GM18511 (cell line): Measurements from ENCODE around the gene GNAZ.
A peak's percentile ranks its signal among the peaks of the same experiment; 100 is the strongest.

Source experiments
- ATAC-seq: cut with Tn5 transposase; IDR thresholded peaks from one replicate; pipeline ENCODE4 v1.9.1; 2021; ENCODE audit warnings: mild to moderate bottlenecking, moderate library complexity; ENCODE audit not compliant: unreplicated experiment

Gene GNAZ

DNA sequence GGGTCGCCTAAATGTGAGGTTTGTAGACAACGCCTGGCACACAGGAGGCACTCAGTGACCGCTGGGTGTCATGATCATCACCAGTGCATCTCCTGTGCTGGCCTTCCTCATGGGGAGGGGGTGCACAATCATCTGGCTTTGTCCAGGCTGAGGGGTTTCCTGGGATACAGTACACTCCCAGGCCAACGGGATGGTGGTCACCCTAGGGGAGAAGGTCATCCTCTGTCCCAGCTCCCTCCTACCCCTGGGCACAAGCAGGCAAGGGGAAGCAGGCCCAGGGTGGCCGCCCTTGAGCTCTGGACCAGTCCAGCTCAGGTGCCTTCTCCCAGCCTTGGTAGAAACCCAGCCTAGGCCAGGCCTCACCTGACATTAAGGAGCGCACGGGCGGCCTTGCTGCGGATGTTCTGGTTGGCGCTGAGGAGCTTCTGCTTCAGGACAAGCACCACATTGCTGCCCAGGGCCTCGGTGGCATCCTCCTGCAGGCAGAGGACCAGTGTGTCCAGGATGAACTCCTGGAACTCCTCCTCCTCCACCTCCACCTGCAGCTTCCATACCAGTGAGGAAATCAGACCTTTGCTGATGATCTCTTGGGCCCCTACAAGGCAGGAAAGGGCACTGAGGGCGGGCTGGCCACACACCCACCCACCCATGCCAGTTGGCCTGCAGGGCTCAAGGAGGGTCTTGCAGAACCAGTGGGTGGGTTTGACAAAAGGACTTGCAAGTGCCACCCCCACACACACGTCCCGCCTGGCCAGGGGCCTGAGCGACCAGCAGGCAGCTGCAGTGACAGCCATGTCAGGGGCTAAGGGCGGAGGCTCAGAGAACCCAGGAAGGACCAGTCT is 6.6 kb upstream of the GNAZ start:
- ATAC-seq = no peak

DNA sequence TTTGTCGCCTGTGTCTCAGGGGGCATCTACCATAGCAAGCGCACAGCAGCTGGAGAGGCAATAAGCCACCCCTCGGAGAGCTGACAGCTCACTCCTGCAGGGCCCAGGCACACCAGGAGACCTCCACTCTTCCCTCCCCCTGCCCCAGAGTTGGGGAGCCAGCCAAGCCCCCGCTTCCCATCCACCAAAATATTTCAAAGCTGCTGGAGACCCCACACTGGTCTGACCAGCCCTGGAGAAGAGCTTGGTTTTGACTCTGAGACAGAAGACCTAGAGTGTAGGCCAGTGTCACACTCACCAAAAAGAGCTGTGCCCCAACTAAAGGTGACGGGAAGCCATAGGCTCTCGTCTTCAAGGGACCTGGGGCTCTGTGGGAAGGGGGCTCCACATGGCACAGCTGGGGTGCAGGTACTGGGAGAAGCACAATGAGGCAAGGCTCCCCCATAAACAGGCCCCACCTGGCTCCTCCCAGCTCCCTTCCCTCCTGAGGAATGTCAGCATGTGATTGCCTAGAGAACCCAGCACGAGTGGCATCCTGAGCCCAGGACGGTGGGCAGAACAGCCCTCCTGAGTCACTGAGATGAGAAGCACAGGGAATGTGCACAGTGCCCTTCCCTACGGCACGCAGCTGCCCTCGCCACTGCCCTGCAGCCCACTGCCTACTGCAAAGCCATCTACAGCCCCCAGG is 5.8 kb upstream of the GNAZ start:
- no peak for ATAC-seq

DNA sequence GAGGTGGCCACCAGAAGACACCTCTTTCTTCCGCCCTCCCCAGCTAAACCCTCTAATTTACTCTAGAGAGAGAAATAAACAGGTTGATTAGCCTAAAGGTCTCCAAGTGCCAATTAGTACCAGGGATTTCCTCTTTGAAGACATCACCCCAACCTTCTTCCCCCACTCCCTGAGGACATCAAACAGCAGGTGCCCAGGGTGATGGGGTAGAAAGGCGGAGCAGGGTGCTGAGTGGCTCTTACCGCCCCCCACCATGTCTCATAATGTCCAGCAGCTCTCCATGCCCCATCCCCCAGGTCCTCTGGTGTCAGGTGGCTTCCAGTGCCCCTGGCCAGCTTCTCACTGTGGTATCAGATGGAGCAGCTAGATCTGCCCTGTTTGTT is 5.3 kb upstream of the GNAZ start:
- no peak for ATAC-seq

DNA sequence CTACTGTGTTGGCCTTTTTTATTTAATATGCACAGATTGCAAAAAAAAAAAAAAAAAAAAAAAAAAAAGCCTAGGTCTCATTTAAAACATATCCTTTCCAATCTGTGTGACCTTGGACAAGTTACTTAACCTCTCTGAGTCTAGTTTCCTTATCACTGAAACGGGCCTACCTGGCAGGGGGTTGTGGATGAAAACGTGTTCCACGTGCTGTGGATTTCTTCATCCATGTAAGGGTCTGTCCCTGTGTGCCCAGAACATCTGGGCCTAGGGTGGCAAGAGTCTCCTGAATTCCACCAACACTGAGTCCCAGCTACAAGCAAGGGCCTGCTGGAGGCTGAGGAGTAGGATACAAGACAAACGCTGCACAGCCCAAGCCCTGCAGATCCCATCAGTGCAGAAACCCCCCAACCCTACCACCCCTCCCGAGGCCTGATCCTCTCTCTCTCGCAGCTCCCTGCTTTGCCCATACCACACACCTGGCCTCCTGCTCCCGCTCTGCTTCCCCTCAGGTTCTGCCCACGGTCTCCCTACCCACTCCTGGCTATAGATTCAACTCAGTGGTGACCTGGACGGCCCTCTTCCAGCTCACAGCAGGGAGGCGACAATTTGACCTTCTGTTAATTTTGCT is 4.7 kb upstream of the GNAZ start:
- no peak for ATAC-seq

DNA sequence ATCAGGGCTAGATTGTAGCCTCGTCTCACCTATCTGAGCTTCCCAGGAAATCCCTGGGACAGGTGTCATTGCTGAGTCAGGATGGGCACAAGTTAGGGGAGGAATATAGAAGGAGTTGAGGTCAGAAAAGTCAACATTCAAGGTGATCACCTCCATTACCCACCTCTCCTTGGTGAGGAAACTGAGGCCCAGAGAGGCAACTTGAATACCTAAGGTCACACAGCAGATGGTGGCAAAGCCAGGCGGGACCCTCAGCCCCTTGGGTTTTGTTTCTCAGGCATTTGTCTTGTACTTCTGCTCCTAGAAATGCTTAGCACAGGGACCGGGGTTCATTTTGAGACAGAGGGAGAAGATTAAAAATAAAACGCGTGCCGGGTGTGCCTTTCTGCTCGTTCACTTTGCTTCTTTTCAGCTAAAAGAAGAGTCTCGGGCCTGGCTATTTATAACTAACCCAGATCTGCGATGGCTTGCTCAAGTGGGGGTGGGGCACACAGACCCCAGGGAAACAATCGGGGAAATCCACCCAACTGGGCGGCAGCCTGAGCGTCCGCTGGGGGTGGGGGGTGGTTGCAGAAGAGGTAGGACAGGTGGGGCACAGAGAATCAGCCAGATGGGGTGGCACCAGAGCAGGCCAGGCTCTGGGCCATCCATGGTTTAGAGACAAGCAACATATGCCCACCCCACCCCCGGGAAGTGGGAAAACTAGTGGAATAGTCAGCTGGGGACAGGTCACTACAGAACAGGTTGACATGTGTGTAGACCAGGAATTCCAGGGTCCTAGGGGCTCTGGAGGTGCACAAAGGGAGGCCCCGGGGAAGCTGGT is 3.9 kb upstream of the GNAZ start:
- no peak for ATAC-seq

DNA sequence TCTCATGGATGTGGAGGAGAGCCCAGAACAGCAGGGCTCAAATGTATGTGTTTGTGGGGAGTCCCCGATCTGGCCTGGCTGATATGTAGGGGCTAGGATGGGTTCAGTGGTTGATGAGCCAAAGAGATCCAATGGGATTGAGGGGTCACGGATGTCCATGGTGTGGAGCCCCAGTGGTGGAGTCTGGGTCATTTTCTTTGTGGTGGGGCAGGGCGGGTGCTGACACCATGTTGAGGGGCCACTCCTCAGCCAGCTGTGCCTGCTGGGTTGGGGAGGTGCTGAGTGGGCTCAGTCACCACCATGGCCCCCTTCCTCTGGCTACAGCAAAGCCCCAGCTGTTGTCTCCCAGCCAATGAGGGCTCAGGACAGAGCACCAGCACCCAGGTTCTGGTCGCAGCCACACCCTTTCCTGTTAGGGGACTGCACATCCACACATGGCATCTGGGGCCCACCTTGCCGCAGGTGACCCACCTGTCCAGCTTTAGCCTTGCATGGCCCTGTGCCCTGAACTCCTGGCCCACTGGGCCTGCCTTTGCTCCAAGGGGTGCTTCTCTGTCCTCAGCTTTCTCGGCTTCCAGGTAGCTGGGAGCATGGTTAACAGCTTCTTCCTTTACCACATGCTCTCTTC is 3.2 kb upstream of the GNAZ start:
- no peak for ATAC-seq

DNA sequence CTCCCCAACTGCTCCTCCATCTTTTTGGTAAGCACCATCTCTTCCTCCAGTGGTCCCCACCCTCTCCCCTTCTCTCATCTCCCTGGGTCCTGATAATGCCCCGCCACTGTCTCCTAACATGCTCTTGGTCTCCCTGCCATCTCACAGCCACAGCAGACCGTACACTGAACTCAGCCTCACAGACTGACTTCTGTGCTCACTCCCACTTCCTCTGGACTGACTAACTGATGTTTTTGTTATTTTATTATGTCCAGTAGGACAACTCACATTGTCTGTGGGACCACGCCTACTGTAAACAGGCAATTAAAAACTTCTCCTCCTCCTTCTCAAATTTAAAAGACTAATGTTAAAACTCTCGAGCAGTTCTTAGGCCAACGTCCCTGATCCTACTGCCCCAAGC is 2.6 kb upstream of the GNAZ start:
- ATAC-seq = no peak

DNA sequence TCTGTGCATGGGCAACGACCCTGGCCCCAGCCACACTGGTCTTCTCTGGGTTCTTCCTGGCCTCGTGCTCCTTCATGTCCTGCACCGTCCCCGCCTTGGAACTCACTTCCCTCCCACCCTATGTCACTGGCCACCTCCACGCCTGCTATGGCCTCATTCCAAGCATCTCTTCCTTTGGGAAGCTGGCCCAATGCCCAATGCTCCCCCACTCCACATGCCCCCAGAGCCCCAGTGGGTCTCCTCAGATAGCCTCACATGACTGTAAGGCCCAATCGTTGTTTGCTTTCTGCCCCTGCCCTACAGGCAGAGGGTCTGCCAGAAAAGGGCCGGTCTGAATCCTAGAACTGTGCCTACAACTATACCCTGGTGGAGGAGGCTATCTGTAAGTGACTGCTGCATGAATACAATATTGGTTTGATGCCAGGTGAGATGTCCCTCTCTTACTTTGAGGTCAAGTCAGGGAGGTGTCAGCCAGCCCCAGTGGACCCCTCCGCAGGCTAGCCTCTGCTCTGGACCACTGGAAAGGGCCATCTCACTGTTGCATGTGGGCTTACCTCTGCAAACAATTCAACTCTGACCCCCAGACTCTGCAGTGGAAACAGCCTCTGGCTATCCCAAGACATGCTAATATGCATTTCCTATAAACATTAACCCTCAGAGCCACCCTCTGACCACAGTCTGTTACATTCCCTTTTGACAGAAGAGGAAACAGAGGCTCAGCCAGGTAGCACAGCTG is 2.1 kb upstream of the GNAZ start:
- no peak for ATAC-seq

DNA sequence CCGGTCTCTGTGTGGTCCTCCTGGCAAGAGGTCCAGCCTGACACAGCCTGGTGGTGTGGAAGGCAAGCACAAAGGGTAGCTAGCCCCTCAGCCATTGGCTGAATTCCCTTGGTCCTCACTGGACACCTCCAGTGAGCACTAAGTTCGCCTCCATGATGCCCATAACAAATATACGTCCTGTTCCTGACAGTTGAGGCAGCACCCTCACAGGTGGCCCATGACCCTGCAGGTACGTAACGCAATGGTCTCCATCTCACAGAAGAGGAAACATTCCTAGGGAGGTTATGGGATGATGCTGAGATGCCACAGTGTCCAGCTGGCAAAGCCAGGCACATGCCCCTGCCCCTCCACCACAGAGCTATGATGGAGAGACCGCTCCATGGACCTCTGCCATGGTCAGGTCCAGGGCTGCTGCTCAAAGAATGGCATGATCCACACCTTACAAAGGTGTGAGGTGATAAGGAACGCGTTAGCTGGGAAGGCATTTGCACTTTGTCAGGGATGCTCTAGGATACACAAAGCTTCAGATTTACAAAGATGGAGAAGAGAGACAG is 1.4 kb upstream of the GNAZ start:
- no peak for ATAC-seq

DNA sequence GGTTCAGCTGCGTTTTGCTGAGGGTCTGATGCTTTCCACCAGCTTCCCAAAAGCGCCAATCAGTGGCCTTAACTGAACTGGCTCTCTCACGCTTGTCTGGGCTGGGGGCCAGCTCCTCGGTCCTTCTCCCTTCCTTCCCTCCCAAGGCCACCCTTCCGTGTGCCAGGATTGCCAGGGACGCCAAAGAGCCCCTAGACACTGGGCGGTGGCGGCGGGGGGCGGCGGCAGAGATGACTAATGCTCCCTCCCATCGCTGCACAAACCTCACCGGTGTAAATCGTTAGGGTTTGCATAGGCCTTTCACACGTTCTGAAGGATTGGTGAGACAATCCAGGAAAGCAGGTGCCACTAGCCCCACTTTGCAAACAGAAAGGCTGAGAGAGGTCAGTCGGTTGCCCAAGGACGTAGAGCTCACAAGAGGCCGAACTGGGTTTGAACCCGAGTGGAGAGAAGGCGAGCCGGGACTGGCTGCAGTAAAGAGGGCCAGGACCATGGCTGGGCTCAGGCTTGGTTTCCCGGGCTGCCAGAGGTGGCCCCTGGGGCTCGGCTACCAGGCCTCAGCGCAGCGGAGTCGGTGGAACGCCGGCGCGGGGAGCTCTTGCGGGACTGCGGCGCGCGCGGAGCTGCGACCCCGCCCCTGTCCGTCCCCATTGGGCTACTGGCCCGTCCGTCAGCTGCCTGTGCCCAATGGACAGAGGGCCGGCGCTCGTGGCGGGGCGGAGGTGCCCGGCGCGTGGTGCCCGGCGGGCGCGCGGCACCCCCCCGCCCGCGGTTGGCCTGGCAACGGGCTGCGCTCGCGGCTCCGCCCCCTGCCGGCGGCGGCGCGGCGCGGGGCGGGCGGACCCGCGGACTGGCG is 589 bp upstream of the GNAZ start:
- peak; percentile 91 for ATAC-seq

DNA sequence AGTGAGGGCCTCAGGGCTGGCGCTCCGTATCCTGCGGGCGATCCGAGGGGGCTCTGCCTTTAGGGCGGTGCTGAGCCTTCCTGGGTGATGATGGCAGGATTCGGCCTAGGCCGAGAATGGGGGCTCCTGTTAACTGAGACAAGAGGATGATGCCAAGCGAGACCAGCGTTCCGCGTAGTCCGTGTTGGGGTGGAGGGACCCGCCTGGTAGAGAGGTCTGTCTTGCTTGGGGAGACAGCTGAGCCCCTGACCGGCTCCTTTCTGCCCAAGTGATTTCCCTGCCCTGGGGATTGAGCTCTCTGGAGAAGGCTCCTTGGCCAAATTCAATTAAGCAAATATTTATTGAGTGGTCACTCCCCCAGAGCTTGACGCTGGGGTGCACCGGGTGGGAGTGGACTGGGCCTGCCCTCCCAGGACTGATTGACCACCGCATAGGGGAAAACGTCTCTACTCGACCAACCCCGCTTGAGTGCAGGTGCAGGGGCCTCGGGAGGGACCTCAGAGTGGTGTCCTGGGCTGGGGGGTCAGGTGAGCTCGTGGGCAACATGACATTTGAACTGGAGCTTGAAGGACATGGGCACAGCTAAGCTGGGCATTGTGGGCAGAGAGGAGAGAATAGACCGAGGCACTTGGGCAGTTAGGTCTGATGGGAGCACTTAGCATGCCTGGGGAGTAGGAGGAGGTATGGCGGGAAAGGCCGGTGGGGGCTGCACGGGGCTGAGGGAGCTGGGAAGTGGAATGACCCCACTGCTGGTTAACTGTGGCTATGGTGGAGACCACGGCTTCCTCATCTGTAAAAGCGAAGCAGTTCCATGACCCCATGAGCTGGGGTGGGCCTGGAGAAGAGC is 1.1 kb downstream of the GNAZ start:
- ATAC-seq = no peak

DNA sequence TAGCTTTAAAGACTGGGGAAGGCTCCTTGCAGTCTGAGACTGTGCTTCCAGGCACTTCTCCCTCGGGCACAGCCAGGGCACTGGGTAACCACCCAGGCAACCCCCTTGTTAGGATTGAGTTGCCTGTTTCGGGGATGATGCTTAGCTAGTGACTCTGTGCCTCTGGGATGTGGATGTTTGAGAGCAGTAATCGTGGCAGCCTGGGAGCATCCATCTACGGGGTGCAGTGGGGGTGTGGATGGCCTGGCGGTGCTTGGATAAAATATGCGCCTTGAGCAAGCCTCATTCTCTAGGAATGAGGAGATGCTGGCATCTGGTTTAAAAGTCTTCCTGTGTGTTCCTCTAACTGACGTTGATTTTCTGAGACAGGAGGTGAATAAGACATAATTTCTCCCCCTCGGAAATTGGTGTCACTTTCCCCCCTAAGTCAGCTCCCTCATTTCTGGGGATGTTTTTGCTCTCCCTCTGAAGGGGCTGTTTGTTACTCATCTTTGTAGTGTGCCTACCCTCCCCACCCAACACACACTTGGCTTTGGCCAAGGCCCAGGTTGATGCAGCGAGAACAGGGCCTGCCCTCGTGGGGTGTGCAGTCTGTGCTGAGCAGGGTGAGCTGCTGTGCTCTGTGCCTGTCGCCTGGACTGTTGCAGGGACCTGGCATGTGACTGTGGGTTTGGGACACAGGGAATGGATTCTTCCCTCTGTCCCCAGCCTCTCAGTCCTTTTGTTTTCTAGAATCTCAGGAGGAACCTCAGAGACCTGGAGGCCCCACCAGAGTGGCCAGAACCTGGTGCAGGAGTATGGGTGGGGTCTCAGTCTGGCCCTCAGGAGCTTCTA is 2.0 kb downstream of the GNAZ start:
- no peak for ATAC-seq

DNA sequence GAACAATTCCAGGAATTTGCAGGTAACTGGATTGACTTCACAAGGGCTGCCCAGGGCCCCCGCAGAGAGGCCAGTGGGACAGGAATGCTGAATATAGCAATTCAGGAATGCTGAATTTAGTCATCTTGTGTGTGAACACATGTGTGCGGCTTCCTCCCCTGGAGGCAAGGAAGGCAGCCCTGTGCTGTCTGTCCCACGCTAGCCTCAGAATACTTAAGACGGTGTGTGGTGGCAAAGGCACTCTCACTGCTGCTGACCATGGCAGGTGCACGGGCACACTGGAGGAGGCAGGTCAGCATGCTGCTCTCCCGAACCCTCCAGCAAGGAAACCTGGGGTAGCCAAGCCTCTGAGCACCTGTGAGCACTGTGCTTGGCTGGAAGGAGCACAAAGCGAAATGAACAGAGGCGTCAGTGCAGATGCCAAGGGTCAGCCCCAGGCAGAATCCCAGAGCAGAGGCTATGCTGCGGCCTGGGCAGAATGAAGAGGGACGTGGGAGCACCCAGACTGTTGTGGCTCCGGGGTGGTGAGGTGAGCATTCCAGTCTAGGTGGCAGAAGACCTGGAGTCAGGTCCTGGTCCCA is 2.7 kb downstream of the GNAZ start:
- no peak for ATAC-seq

DNA sequence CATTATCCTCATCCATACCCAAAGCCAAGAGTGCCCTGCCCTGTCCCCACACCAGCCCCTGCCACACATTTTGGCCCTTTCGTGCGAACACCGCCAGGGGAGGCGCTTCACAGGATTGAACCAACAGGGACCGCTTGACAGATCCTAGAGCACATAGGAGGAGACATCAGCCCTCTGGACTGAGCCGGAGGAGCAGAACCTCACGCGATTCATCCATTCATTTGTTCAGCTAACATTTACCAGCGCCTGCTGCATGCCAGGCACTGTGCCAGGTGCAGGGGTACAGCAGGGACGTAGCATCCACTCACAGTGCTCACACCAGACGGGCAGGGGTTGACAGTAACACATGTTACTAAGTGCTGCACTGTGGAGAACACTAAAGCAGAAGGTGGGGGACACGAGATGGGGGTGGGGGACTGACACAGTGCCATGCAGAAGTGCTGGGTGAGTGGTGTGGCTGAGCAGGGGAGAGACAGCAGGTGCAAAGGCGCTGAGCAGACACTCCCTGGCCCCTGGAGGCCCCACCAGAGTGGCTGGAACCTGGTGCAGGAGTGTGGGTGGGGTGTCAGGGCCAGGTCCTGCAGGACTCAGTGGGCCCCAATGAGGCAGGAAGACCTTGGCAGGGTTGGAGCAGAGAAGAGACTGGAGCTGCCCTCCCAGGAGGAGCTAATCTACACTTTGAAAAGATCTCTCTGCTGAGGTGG is 3.4 kb downstream of the GNAZ start:
- ATAC-seq = no peak

DNA sequence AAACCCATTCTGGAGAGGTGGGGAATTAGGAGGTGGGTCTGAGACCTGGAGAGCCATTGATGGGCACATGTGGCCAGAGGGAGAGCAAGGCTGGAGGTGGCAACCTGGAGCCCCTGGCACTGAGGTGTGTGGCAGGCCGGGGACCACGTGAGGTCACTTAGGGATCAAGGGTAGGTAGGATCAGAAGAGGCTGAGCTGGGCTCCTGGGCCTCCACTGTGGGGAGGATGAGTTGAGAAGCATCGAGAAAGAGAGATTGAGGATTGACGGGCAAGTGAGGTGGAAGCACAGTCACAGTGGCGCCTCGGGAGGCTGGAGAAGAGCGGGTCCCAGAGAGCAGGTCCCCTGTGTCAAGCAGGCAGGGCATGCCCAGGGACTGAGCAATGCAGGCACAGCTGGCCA is 4.1 kb downstream of the GNAZ start:
- ATAC-seq = no peak

DNA sequence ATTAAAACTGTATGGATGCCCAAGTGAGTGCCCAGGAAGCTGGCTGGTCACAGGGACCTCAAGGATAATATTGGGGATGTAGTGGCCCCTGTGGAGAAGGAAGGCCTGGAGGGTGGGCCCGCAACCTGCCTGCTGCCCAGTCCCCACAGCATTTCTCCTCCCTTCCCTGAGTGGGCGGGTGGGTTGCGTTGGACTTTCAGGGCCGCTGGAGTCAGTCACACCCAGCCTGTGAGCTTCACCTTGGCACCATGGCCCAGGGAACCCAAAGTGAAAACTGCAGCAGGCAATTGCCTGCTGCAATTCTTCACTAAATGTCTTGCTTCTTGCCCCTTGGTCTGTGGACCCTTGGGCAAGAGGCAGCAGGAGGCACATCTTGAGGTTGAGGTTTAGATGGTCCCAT is 4.7 kb downstream of the GNAZ start:
- ATAC-seq = no peak
